HL-60 (cell line): ENCODE measurements around the gene MBD3L5.
"Not testable (repeated sequence)": the region's sequence is repeated elsewhere in the genome, so short reads cannot be mapped to it uniquely, and the experiment has no call there.

ENCODE experiments used
- CTCF ChIP-seq: IDR thresholded peaks from one replicate; pipeline ENCODE4 v1.5.1; 2011; ENCODE audit warnings: low read length, control low read depth, inconsistent platforms; ENCODE audit not compliant: insufficient read depth
- GABPA ChIP-seq: IDR thresholded peaks from 2 replicates; pipeline ENCODE4 v1.6.1; 2012; ENCODE audit warnings: low read depth
- REST ChIP-seq: IDR thresholded peaks from 2 replicates; pipeline ENCODE4 v1.6.1; 2012; ENCODE audit warnings: low read depth; ENCODE audit not compliant: insufficient replicate concordance
- SPI1 ChIP-seq: IDR thresholded peaks from 2 replicates; pipeline ENCODE4 v1.6.1; 2012; ENCODE audit warnings: low read depth, mild to moderate bottlenecking, borderline replicate concordance

- not testable (repeated sequence) for TF ChIP-seq CTCF, REST, SPI1, GABPA
Observed at GRCh38 chr19:7052896-7053295, 22.5 kb downstream of the MBD3L5 start.
